HG03432 (cell line): ENCODE data around the gene PLN.

Experiments
- ATAC-seq: cut with Tn5 transposase; IDR thresholded peaks from one replicate; pipeline ENCODE4 v1.9.1; 2021; ENCODE audit warnings: mild to moderate bottlenecking, moderate library complexity; ENCODE audit not compliant: unreplicated experiment

The PLN gene

GRCh38 chr6:118548136-118548535 is at the start of gene PLN:
PLN (plus strand) TSS chr6:118548296; CDS start chr6:118558922, 10,626 bp downstream.
- ATAC-seq = no peak

- no peak for ATAC-seq
Measured at GRCh38 chr6:118500130-118501015, 47.7 kb upstream of the PLN start.

- ATAC-seq = no peak
Measured at GRCh38 chr6:118501099-118501498, 47.0 kb upstream of the PLN start.

- ATAC-seq = no peak
Measured at GRCh38 chr6:118501765-118502164, 46.3 kb upstream of the PLN start.

- no peak for ATAC-seq
Measured at GRCh38 chr6:118502169-118502568, 45.9 kb upstream of the PLN start.

- ATAC-seq = no peak
Measured at GRCh38 chr6:118504611-118505010, 43.5 kb upstream of the PLN start.

GRCh38 chr6:118505656-118506055 is 42.4 kb upstream of the PLN start:
- ATAC-seq = no peak

GRCh38 chr6:118506071-118506638 is 41.9 kb upstream of the PLN start:
- no peak for ATAC-seq

GRCh38 chr6:118507636-118508035 is 40.5 kb upstream of the PLN start:
- ATAC-seq = no peak

GRCh38 chr6:118509009-118509617 is 39.0 kb upstream of the PLN start:
- ATAC-seq = no peak

GRCh38 chr6:118511930-118512715 is 36.0 kb upstream of the PLN start:
- ATAC-seq = no peak

GRCh38 chr6:118514689-118515088 is 33.4 kb upstream of the PLN start:
- ATAC-seq = no peak

- no peak for ATAC-seq
Measured at GRCh38 chr6:118522422-118522821, 25.7 kb upstream of the PLN start.

- no peak for ATAC-seq
Measured at GRCh38 chr6:118523216-118523615, 24.9 kb upstream of the PLN start.

- ATAC-seq = no peak
Measured at GRCh38 chr6:118524686-118525085, 23.4 kb upstream of the PLN start.

GRCh38 chr6:118525913-118526780 is 21.9 kb upstream of the PLN start:
- no peak for ATAC-seq

- ATAC-seq = no peak
Measured at GRCh38 chr6:118528129-118528528, 20.0 kb upstream of the PLN start.

GRCh38 chr6:118529756-118530155 is 18.3 kb upstream of the PLN start:
- no peak for ATAC-seq

- ATAC-seq = no peak
Measured at GRCh38 chr6:118530942-118531341, 17.2 kb upstream of the PLN start.

GRCh38 chr6:118535176-118535844 is 12.8 kb upstream of the PLN start:
- ATAC-seq = no peak
